Endothelial cell (in vitro differentiated cells): Measurements from ENCODE around the gene GAS2L1. TPM values are rescaled to one million over a fixed set of nuclear protein-coding genes. Genes with fewer than 3 reads are reported as not detected.

Experiments used
- DNase-seq: peaks from one replicate; pipeline ENCODE4 v3.0.0; 2021; ENCODE audit warnings: low spot score
- H3K27ac Mint-ChIP-seq: one replicate; pipeline ENCODE4 v1.8.0; 2021; ENCODE audit warnings: mixed read lengths, inconsistent platforms; ENCODE audit not compliant: unreplicated experiment
- H3K27me3 Mint-ChIP-seq: one replicate; pipeline ENCODE4 v1.8.0; 2021; ENCODE audit warnings: mild to moderate bottlenecking, moderate library complexity, mixed read lengths, inconsistent platforms; ENCODE audit not compliant: unreplicated experiment
- H3K36me3 Mint-ChIP-seq: one replicate; pipeline ENCODE4 v1.8.0; 2021; ENCODE audit warnings: mild to moderate bottlenecking, low read depth, mixed read lengths, inconsistent platforms; ENCODE audit not compliant: unreplicated experiment
- H3K4me1 Mint-ChIP-seq: one replicate; pipeline ENCODE4 v1.8.0; 2021; ENCODE audit warnings: mild to moderate bottlenecking, mixed read lengths, inconsistent platforms; ENCODE audit not compliant: unreplicated experiment
- H3K4me3 Mint-ChIP-seq: one replicate; pipeline ENCODE4 v1.8.0; 2021; ENCODE audit warnings: mild to moderate bottlenecking, mixed read lengths, inconsistent platforms; ENCODE audit not compliant: unreplicated experiment
- H3K9me3 Mint-ChIP-seq: one replicate; pipeline ENCODE4 v1.8.0; 2021; ENCODE audit warnings: mixed read lengths, inconsistent platforms; ENCODE audit not compliant: unreplicated experiment
- CTCF ChIP-seq: fragments of 200-600 bp; sonication (generic); IDR thresholded peaks from one replicate; pipeline ENCODE4 v1.5.0; 2021; ENCODE audit warnings: antibody characterized with exemption; ENCODE audit not compliant: unreplicated experiment
- total RNA-seq: library from RNA; stranded (reverse); fragmentation: NEBNext Ultra II Directional; extraction: Animal tissue kit (Norgen Biotek cat#: 25700); gene quantifications from one replicate; pipeline ENCODE4 v1.2.1, GENCODE V29; 2021; ENCODE audit not compliant: unreplicated experiment

GAS2L1 gene
- total RNA-seq, 1 donor from 2014 or later = 33.6 TPM

- Mint-ChIP-seq H3K27me3 (peaks cover 13% of the 10 kb centered on the region), H3K36me3 (peaks cover 45% of the 10 kb centered on the region), H3K27ac (no peak overlapping the region), H3K4me1 (peaks cover 6% of the 10 kb centered on the region), H3K9me3 (no peaks in the 10 kb centered on the region), H3K4me3 (no peak overlapping the region)
- no peak for TF ChIP-seq CTCF
- no peak for DNase-seq
These were observed 30.5 kb downstream of the GAS2L1 start for GRCh38 chr22:29336751-29337490.

- Mint-ChIP-seq H3K9me3 (no peaks in the 10 kb centered on the region), H3K4me3 (no peak overlapping the region)
These were observed 31.3 kb downstream of the GAS2L1 start for GRCh38 chr22:29337631-29338284.

GRCh38 chr22:29338398-29338797, 31.9 kb downstream of the GAS2L1 start:
- H3K9me3 Mint-ChIP-seq = no peaks in the 10 kb centered on the region
- H3K4me1 Mint-ChIP-seq = peaks cover 4% of the 10 kb centered on the region
- peaks cover 12% of the 10 kb centered on the region for H3K27me3 Mint-ChIP-seq
- no peak for DNase-seq
- no peak overlapping the region for H3K27ac Mint-ChIP-seq
- no peak overlapping the region for H3K4me3 Mint-ChIP-seq
- H3K36me3 Mint-ChIP-seq = peaks cover 54% of the 10 kb centered on the region
- no peak for TF ChIP-seq CTCF

More at GRCh38 chr22:29337631-29338284, 31.3 kb downstream of the GAS2L1 start:
- no peak for TF ChIP-seq CTCF
- Mint-ChIP-seq H3K27me3 (peaks cover 13% of the 10 kb centered on the region), H3K4me1 (peaks cover 2% of the 10 kb centered on the region), H3K36me3 (peaks cover 53% of the 10 kb centered on the region), H3K27ac (no peak overlapping the region)
- no peak for DNase-seq

- peaks cover 53% of the 10 kb centered on the region for H3K36me3 Mint-ChIP-seq
- no peak overlapping the region for H3K27ac Mint-ChIP-seq
- no peak for DNase-seq
- no peaks in the 10 kb centered on the region for H3K9me3 Mint-ChIP-seq
- H3K4me1 Mint-ChIP-seq = peaks cover 4% of the 10 kb centered on the region
- no peak for TF ChIP-seq CTCF
- H3K27me3 Mint-ChIP-seq = peaks cover 10% of the 10 kb centered on the region
- H3K4me3 Mint-ChIP-seq = peak overlapping the region; percentile 32
These were observed 33.2 kb downstream of the GAS2L1 start for GRCh38 chr22:29339381-29340235.
